Activated naive CD4-positive, alpha-beta T cell (primary cell): ENCODE measurements around the gene FRMD6.
A peak's percentile ranks its signal among the peaks of the same experiment; 100 is the strongest.

Experiments
- DNase-seq, 4 experiments: peaks; one replicate each; lab custom pipeline; 2025; lab: John Stamatoyannopoulos, UW

Gene FRMD6

DNA sequence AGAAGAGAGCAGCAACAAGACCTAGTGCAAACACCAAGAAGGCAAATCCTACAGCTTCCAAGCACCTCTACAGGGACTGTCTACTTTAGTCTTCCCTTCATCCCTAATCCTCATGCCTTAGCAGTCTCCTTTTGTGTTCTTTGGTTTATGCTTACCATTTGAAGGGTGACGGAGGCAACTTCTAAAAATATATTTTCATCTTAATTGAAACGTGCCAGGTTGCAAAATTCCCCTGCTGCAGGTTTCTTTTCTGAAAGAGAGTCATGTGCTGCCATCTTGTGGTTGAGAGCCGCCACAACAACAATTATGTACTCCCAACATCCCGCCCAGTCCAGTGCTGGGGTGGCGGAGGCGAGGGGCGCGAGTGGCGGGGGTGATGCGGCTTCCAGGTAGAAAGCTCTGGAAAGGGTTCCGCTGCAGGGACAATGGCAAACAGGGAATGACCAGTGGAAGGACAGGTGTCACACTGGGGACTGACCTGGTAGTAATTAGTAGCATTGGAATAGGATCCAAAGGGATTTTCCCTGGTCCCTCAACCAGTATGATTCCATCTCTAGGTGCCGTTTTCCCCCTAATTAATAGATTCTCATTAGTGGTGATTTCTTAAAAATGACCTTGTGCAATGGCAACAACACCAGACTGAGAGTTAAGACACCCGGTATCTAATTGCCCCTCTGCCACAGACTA is 128.4 kb downstream of the FRMD6 start:
- DNase-seq = peak; percentile 25 to 47 (median 28)
